ENCODE data around the gene GALNT7. TPM values are rescaled to one million over a fixed set of nuclear protein-coding genes. Genes with fewer than 3 reads are reported as not detected.

The GALNT7 gene, protein sequence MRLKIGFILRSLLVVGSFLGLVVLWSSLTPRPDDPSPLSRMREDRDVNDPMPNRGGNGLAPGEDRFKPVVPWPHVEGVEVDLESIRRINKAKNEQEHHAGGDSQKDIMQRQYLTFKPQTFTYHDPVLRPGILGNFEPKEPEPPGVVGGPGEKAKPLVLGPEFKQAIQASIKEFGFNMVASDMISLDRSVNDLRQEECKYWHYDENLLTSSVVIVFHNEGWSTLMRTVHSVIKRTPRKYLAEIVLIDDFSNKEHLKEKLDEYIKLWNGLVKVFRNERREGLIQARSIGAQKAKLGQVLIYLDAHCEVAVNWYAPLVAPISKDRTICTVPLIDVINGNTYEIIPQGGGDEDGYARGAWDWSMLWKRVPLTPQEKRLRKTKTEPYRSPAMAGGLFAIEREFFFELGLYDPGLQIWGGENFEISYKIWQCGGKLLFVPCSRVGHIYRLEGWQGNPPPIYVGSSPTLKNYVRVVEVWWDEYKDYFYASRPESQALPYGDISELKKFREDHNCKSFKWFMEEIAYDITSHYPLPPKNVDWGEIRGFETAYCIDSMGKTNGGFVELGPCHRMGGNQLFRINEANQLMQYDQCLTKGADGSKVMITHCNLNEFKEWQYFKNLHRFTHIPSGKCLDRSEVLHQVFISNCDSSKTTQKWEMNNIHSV
- total RNA-seq = 27.9 and 47.0 TPM in 2 replicates

DNA sequence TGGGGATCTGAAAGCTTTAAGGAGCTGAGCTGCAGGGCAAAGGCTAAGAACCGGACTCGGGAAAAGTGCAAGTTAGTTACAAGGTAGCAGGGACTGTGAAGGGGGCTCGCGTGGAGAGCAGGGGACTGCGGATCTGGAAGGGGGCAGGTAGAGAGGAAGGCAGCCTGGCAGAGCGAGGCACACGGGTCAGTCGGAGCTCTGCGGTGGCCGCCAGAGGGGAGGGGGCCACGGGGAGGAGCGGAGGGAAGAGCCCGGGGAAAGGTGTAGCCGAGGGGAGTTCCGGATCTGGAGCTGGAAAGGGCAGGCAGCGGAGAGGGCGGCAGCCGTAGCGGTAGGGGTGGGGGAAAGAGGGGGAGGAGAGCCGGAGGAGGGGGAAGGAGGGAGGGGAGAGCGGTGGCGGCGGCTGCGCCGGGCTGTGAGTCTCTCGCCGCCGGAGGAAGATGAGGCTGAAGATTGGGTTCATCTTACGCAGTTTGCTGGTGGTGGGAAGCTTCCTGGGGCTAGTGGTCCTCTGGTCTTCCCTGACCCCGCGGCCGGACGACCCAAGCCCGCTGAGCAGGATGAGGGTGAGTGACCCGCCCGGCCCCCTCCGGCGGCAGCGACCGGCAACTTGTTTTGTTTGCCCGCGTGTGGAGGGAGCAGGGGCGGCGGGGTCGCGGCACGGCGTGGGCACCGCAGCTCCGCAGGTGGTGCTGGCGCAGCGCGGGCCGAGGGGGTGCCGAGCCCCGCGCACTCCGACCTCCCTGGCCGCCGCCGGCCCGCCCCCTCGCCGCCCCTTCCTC is at the start of gene GALNT7:
Gene GALNT7, plus strand, starts transcription at position 416 of the 782 bp plus-strand sequence. Its CDS starts 25 bp downstream, at position 441.

DNA sequence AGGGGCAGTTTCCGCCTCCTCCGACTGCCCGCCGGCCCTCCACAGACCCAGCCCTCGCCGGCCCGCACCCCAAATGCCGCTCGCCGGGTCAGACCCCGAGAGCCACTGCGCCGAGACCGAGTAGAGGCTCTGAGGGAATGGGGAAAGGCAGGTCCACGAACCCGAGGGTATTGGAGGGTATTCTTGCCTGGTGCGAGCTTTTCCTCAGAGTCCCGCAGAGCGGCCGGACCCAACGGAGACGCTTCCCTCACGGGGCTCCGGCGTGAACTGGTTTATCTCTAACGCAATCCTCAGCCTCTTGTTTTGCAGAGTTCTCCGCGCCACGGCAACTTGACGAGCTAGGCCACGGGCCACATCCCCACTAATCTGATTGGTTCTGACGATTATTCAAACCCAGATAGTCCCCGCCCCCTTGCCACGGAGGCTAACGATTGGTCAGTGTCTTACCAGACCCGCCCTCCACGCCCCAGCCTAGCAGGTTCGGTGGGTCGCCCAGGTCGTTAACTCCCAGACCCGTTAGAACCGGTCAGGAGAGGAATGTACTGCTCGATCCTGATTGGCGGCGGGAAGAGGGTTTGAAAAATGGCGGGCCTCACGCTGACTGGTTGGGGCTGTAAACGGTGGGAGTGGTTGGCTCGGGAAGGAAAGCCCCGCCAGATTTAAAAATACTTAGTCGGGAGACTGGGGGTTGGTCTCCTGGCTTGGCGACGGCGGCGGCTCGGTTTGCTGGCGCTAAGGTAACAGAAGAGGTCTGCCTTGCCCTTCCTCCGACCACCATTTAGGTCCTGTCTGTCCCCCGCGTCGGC is 165.7 kb downstream of the GALNT7 start, which contains the start of gene HMGB2:
Gene HMGB2, minus strand, starts transcription at position 274 of the 806 bp plus-strand sequence. CDS start 709 bp downstream, outside the sequence.

DNA sequence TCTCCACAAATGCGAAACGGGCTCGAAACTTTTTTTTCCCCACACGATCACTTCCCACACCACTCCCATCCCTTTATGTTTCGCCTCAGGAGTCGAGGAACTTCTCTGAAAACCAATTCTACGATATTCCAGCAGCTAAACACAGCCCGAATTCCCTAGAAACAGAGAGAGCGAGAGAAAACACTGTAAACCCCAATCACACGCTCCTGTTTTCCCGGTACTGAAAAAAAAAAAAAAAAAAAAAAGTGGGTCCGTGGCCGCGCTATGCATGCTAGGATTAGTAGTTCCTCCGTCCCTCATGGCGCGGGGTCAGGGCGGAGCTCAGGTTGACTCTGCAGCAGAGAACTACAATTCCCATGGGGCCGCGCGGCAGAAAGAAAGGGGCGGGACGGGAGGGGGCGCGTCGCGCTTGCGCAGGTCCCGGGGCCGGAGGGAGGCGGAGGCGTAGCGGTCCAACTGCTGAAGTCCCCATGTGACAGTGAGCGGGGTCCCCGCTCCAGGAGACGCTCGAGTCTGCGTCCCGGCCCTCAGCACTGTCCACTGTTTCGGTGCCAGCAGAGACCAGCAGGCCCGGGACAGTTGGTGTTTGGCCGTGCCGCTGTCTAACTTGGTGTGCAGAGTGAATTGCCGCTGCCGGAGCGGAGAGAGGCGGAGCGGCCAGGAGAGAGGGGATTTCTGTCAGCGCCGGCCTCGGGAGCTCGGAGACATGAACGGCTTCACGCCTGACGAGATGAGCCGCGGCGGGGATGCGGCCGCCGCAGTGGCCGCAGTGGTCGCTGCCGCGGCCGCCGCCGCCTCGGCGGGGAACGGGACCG is 202.1 kb downstream of the GALNT7 start, which contains the start of gene SAP30:
Gene SAP30, plus strand, starts transcription at position 478 of the 815 bp plus-strand sequence. Its CDS starts 229 bp downstream, at position 707.

Other genes starting within 250 kb of the GALNT7 start
- 15.7 and 17.7 TPM in 2 replicates for gene HMGB2, start 165.5 kb downstream of the GALNT7 start, total RNA-seq
- gene SAP30, start 202.1 kb downstream of the GALNT7 start, total RNA-seq = 6.8 and 20.0 TPM in 2 replicates
- gene SCRG1, start 230.3 kb downstream of the GALNT7 start, total RNA-seq = not detected in 2 replicates